ENCODE results near the gene PKMYT1. TPM values are rescaled to one million over a fixed set of nuclear protein-coding genes. Genes with fewer than 3 reads are reported as not detected.

The PKMYT1 gene
- polyA plus RNA-seq, 1 donor (not counting 4 experiments of a cell fraction or from before 2014, with no cell fraction given): 6.9 TPM

DNA sequence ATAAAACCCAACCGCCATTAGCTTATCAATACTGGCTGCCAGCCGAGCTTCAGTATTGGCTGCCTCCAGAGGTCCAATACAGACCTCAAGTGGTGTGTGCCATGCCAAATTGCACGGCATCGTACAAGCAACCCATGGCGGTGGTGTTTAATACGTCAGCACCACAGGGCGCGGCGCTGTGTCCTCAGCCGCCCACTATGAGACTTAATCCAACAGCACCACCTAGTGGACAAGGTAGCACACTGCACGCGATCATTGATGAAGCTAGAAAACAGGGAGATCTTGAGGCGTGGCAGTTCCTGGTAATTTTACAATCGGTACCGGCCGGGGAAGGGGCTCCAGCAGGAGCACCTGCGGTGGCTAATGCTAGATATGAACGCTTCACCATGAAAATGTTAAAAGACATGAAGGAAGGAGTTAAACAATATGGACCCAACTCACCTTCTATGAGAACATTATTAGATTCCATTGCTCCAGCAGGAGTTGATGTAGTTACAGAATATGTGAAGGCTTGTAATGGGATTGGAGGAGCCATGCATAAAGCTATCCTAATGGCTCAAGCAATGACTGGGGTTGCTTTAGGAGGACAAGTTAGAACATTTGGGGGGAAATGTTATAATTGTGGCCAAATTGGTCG is 53.1 kb downstream of the PKMYT1 start:
- H3K27me3 ChIP-seq (ENCODE audit: control insufficient read depth, extremely low read depth, insufficient read depth, low read length): no peaks in the 10 kb centered on the region
- no peak overlapping the region for H3K4me3 ChIP-seq (ENCODE audit: control insufficient read depth in 2 of 3, extremely low read depth in 1 of 3, insufficient read depth in 2 of 3, low read depth in 1 of 3, low read length in 3 of 3)
- H3K4me2 ChIP-seq (ENCODE audit: control insufficient read depth, extremely low read depth, insufficient read depth, low read depth, low read length): peak overlapping the region; percentile 69
- H2AFZ ChIP-seq (ENCODE audit: control insufficient read depth, low read length): peak overlapping the region; percentile 49
- peaks cover 20% of the 10 kb centered on the region for H3K4me1 ChIP-seq (ENCODE audit: control insufficient read depth, extremely low read depth, insufficient read depth, low read length)
- peak overlapping the region; percentile 10 for H3K27ac ChIP-seq (ENCODE audit: control insufficient read depth, insufficient read depth, low read length)
- no peak for TF ChIP-seq EZH2 (IDR thresholded peaks at IDR 0.05; ENCODE audit: low read length)
- TF ChIP-seq, protein P1, sequence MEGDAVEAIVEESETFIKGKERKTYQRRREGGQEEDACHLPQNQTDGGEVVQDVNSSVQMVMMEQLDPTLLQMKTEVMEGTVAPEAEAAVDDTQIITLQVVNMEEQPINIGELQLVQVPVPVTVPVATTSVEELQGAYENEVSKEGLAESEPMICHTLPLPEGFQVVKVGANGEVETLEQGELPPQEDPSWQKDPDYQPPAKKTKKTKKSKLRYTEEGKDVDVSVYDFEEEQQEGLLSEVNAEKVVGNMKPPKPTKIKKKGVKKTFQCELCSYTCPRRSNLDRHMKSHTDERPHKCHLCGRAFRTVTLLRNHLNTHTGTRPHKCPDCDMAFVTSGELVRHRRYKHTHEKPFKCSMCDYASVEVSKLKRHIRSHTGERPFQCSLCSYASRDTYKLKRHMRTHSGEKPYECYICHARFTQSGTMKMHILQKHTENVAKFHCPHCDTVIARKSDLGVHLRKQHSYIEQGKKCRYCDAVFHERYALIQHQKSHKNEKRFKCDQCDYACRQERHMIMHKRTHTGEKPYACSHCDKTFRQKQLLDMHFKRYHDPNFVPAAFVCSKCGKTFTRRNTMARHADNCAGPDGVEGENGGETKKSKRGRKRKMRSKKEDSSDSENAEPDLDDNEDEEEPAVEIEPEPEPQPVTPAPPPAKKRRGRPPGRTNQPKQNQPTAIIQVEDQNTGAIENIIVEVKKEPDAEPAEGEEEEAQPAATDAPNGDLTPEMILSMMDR (optimal IDR thresholded peaks at IDR 0.05 in 1 of 3, IDR thresholded peaks at IDR 0.05 in 1 of 3, conservative IDR thresholded peaks at IDR 0.05 in 1 of 3; ENCODE audit: extremely low read depth in 1 of 3, insufficient read depth in 2 of 3, low read length in 3 of 3): peak; percentile 82 to 97 (median 95)
- peak; percentile 73 for FAIRE-seq
- H4K20me1 ChIP-seq (ENCODE audit: control insufficient read depth, extremely low read depth, insufficient read depth, low read length): no peaks in the 10 kb centered on the region
- H3K9me3 ChIP-seq (ENCODE audit: control insufficient read depth, low read depth, low read length): no peaks in the 10 kb centered on the region
- dilution Hi-C loops (cut with MboI; ENCODE audit: extremely low pct_ligation_motif_present, low sequenced_read_pairs): no loop called here
- H3K79me2 ChIP-seq (ENCODE audit: control insufficient read depth, insufficient read depth, low read length): peaks cover 13% of the 10 kb centered on the region
- peak overlapping the region; percentile 28 for H3K9ac ChIP-seq (ENCODE audit: control insufficient read depth, extremely low read depth, insufficient read depth, low read length)
- DNase-seq (ENCODE audit: low read depth, low spot score): no peak
- peaks cover 5 to 17% of the 10 kb centered on the region in 2 experiments for H3K36me3 ChIP-seq (ENCODE audit: control insufficient read depth in 2 of 2, extremely low read depth in 1 of 2, insufficient read depth in 2 of 2, low read length in 2 of 2)
- H3K9me1 ChIP-seq (ENCODE audit: control insufficient read depth, extremely low read depth, insufficient read depth, low read length): no peaks in the 10 kb centered on the region

DNA sequence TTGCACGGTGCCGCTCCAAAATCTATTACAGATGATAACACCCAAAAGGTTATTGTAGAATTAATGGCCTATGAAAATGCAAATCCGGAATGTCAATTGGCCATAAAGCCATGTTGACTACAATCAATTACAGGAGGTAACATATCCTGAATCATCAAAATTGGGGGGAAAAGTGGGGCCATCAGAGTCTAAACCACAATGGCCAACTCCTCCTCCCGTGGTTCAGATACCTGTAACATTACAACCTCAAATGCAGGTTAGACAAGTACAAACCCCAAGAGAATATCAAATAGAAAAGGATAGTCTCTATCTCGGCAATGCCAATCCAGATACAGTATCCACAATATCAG is 53.6 kb downstream of the PKMYT1 start:
- peaks cover 20% of the 10 kb centered on the region for H3K4me1 ChIP-seq (ENCODE audit: control insufficient read depth, extremely low read depth, insufficient read depth, low read length)
- no peaks in the 10 kb centered on the region for H3K9me1 ChIP-seq (ENCODE audit: control insufficient read depth, extremely low read depth, insufficient read depth, low read length)
- H2AFZ ChIP-seq (ENCODE audit: control insufficient read depth, low read length): peak overlapping the region; percentile 49
- peak overlapping the region; percentile 69 for H3K4me2 ChIP-seq (ENCODE audit: control insufficient read depth, extremely low read depth, insufficient read depth, low read depth, low read length)
- TF ChIP-seq EZH2 (IDR thresholded peaks at IDR 0.05; ENCODE audit: low read length): no peak
- TF ChIP-seq, protein P1 (optimal IDR thresholded peaks at IDR 0.05 in 1 of 3, IDR thresholded peaks at IDR 0.05 in 1 of 3, conservative IDR thresholded peaks at IDR 0.05 in 1 of 3; ENCODE audit: extremely low read depth in 1 of 3, insufficient read depth in 2 of 3, low read length in 3 of 3): no peak
- dilution Hi-C loops (cut with MboI; ENCODE audit: extremely low pct_ligation_motif_present, low sequenced_read_pairs): no loop called here
- no peak overlapping the region for H3K4me3 ChIP-seq (ENCODE audit: control insufficient read depth in 2 of 3, extremely low read depth in 1 of 3, insufficient read depth in 2 of 3, low read depth in 1 of 3, low read length in 3 of 3)
- no peaks in the 10 kb centered on the region for H4K20me1 ChIP-seq (ENCODE audit: control insufficient read depth, extremely low read depth, insufficient read depth, low read length)
- peak overlapping the region; percentile 10 for H3K27ac ChIP-seq (ENCODE audit: control insufficient read depth, insufficient read depth, low read length)
- no peaks in the 10 kb centered on the region for H3K27me3 ChIP-seq (ENCODE audit: control insufficient read depth, extremely low read depth, insufficient read depth, low read length)
- H3K36me3 ChIP-seq (ENCODE audit: control insufficient read depth in 2 of 2, extremely low read depth in 1 of 2, insufficient read depth in 2 of 2, low read length in 2 of 2): peaks cover 5 to 17% of the 10 kb centered on the region in 2 experiments
- peaks cover 15% of the 10 kb centered on the region for H3K79me2 ChIP-seq (ENCODE audit: control insufficient read depth, insufficient read depth, low read length)
- H3K9ac ChIP-seq (ENCODE audit: control insufficient read depth, extremely low read depth, insufficient read depth, low read length): peak overlapping the region; percentile 2
- DNase-seq (ENCODE audit: low read depth, low spot score): no peak
- no peak for FAIRE-seq
- no peaks in the 10 kb centered on the region for H3K9me3 ChIP-seq (ENCODE audit: control insufficient read depth, low read depth, low read length)
